ENCODE measurements around the gene KLC1.

DNA sequence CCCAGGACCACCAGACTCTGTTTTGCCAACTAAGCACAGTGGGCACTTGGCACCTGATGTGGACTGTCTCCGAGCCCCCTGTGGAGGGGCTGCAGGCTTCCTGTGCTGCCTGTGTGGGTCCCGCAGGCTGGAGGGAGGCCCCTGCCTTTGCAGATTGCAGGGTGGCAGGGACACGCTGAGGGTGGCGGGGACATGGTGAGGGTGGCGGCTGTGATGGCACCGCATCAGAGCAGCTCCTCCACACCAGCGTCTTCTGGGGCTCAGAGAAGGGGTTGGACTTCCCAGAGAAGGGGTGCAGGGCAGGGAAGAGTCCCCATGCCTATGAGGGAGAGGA is 94.7 kb downstream of the KLC1 start:
- TF ChIP-seq, protein P1, sequence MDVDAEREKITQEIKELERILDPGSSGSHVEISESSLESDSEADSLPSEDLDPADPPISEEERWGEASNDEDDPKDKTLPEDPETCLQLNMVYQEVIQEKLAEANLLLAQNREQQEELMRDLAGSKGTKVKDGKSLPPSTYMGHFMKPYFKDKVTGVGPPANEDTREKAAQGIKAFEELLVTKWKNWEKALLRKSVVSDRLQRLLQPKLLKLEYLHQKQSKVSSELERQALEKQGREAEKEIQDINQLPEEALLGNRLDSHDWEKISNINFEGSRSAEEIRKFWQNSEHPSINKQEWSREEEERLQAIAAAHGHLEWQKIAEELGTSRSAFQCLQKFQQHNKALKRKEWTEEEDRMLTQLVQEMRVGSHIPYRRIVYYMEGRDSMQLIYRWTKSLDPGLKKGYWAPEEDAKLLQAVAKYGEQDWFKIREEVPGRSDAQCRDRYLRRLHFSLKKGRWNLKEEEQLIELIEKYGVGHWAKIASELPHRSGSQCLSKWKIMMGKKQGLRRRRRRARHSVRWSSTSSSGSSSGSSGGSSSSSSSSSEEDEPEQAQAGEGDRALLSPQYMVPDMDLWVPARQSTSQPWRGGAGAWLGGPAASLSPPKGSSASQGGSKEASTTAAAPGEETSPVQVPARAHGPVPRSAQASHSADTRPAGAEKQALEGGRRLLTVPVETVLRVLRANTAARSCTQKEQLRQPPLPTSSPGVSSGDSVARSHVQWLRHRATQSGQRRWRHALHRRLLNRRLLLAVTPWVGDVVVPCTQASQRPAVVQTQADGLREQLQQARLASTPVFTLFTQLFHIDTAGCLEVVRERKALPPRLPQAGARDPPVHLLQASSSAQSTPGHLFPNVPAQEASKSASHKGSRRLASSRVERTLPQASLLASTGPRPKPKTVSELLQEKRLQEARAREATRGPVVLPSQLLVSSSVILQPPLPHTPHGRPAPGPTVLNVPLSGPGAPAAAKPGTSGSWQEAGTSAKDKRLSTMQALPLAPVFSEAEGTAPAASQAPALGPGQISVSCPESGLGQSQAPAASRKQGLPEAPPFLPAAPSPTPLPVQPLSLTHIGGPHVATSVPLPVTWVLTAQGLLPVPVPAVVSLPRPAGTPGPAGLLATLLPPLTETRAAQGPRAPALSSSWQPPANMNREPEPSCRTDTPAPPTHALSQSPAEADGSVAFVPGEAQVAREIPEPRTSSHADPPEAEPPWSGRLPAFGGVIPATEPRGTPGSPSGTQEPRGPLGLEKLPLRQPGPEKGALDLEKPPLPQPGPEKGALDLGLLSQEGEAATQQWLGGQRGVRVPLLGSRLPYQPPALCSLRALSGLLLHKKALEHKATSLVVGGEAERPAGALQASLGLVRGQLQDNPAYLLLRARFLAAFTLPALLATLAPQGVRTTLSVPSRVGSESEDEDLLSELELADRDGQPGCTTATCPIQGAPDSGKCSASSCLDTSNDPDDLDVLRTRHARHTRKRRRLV (CRISPR knock-in tag; IDR thresholded peaks at IDR 0.05): no peak
- TF ChIP-seq CEBPB (IDR thresholded peaks at IDR 0.05; ENCODE audit: borderline replicate concordance, low read depth, low read length) (no peak), CBX1 (IDR thresholded peaks at IDR 0.05; ENCODE audit: low read depth) (no peak), TRIM24 (CRISPR knock-in tag; IDR thresholded peaks at IDR 0.05) (no peak)
- TF ChIP-seq, protein P2, sequence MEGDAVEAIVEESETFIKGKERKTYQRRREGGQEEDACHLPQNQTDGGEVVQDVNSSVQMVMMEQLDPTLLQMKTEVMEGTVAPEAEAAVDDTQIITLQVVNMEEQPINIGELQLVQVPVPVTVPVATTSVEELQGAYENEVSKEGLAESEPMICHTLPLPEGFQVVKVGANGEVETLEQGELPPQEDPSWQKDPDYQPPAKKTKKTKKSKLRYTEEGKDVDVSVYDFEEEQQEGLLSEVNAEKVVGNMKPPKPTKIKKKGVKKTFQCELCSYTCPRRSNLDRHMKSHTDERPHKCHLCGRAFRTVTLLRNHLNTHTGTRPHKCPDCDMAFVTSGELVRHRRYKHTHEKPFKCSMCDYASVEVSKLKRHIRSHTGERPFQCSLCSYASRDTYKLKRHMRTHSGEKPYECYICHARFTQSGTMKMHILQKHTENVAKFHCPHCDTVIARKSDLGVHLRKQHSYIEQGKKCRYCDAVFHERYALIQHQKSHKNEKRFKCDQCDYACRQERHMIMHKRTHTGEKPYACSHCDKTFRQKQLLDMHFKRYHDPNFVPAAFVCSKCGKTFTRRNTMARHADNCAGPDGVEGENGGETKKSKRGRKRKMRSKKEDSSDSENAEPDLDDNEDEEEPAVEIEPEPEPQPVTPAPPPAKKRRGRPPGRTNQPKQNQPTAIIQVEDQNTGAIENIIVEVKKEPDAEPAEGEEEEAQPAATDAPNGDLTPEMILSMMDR (CRISPR knock-in tag; IDR thresholded peaks at IDR 0.05): no peak
- TF ChIP-seq, protein P3, sequence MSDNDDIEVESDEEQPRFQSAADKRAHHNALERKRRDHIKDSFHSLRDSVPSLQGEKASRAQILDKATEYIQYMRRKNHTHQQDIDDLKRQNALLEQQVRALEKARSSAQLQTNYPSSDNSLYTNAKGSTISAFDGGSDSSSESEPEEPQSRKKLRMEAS (IDR thresholded peaks at IDR 0.05): no peak

Data from HepG2 (cell line).